ENCODE measurements around the gene PEX14.

The PEX14 gene

GRCh38 chr1:10594595-10595223 lies 120.0 kb downstream of the PEX14 start:
- H3F3A ChIP-seq (ENCODE audit: insufficient read depth, low read length), result no peaks in the 10 kb centered on the region
- H3K9me2 ChIP-seq (ENCODE audit: low read depth, low read length), result no peaks in the 10 kb centered on the region
- H3K4me2 ChIP-seq (ENCODE audit: low read length), result no peak overlapping the region
- H3K4me3 ChIP-seq (ENCODE audit: low read depth, low read length, poor library complexity, severe bottlenecking), result no peak overlapping the region
- no peaks in the 10 kb centered on the region for H3K9me3 ChIP-seq (ENCODE audit: low read length)
- H2AFZ ChIP-seq (ENCODE audit: low read length), result no peak overlapping the region
- H3K4me1 ChIP-seq (ENCODE audit: insufficient read depth, low read length, severe bottlenecking), result no peaks in the 10 kb centered on the region
- no peaks in the 10 kb centered on the region for H3K36me3 ChIP-seq (ENCODE audit: insufficient read depth, low read length)
- no peak overlapping the region for H3K9ac ChIP-seq (ENCODE audit: low read length)
- no peaks in the 10 kb centered on the region for H3K27me3 ChIP-seq (ENCODE audit: insufficient read depth, low read length)
- H3K27ac ChIP-seq (ENCODE audit: low read depth, low read length, poor library complexity, severe bottlenecking), result no peak overlapping the region
- H4K20me1 ChIP-seq (ENCODE audit: insufficient read depth, low read length), result no peaks in the 10 kb centered on the region
- no peaks in the 10 kb centered on the region for H3K79me2 ChIP-seq (ENCODE audit: insufficient read depth, low read length)
- TF ChIP-seq CTCF (IDR thresholded peaks at IDR 0.05; ENCODE audit: low read length), result no peak
- no peak for TF ChIP-seq EZH2 (IDR thresholded peaks at IDR 0.05; ENCODE audit: borderline replicate concordance, low read length)

- Histone ChIP-seq H3K4me2 (ENCODE audit: low read length) (no peak overlapping the region), H3K4me1 (ENCODE audit: insufficient read depth, low read length, severe bottlenecking) (no peaks in the 10 kb centered on the region), H3K79me2 (ENCODE audit: insufficient read depth, low read length) (no peaks in the 10 kb centered on the region), H3K4me3 (ENCODE audit: low read depth, low read length, poor library complexity, severe bottlenecking) (no peak overlapping the region), H3K9me3 (ENCODE audit: low read length) (no peaks in the 10 kb centered on the region), H3F3A (ENCODE audit: insufficient read depth, low read length) (no peaks in the 10 kb centered on the region), H3K36me3 (ENCODE audit: insufficient read depth, low read length) (no peaks in the 10 kb centered on the region), H2AFZ (ENCODE audit: low read length) (no peak overlapping the region), H3K9me2 (ENCODE audit: low read depth, low read length) (no peaks in the 10 kb centered on the region), H4K20me1 (ENCODE audit: insufficient read depth, low read length) (no peaks in the 10 kb centered on the region), H3K27ac (ENCODE audit: low read depth, low read length, poor library complexity, severe bottlenecking) (no peak overlapping the region), H3K27me3 (ENCODE audit: insufficient read depth, low read length) (no peaks in the 10 kb centered on the region), H3K9ac (ENCODE audit: low read length) (no peak overlapping the region)
- no peak for TF ChIP-seq EZH2 (IDR thresholded peaks at IDR 0.05; ENCODE audit: borderline replicate concordance, low read length)
- TF ChIP-seq CTCF (IDR thresholded peaks at IDR 0.05; ENCODE audit: low read length), result no peak
Measured at GRCh38 chr1:10596780-10597179, 122.0 kb downstream of the PEX14 start.

GRCh38 chr1:10597492-10598388 lies 123.0 kb downstream of the PEX14 start:
- Histone ChIP-seq H3K4me3 (ENCODE audit: low read depth, low read length, poor library complexity, severe bottlenecking) (no peak overlapping the region), H3K4me2 (ENCODE audit: low read length) (no peak overlapping the region), H3K36me3 (ENCODE audit: insufficient read depth, low read length) (no peaks in the 10 kb centered on the region), H3K9me2 (ENCODE audit: low read depth, low read length) (no peaks in the 10 kb centered on the region), H3F3A (ENCODE audit: insufficient read depth, low read length) (no peaks in the 10 kb centered on the region), H3K9me3 (ENCODE audit: low read length) (no peaks in the 10 kb centered on the region), H3K27me3 (ENCODE audit: insufficient read depth, low read length) (no peaks in the 10 kb centered on the region), H2AFZ (ENCODE audit: low read length) (no peak overlapping the region), H3K9ac (ENCODE audit: low read length) (no peak overlapping the region), H3K4me1 (ENCODE audit: insufficient read depth, low read length, severe bottlenecking) (no peaks in the 10 kb centered on the region), H4K20me1 (ENCODE audit: insufficient read depth, low read length) (no peaks in the 10 kb centered on the region), H3K79me2 (ENCODE audit: insufficient read depth, low read length) (no peaks in the 10 kb centered on the region), H3K27ac (ENCODE audit: low read depth, low read length, poor library complexity, severe bottlenecking) (no peak overlapping the region)
- no peak for TF ChIP-seq CTCF (IDR thresholded peaks at IDR 0.05; ENCODE audit: low read length)
- TF ChIP-seq EZH2 (IDR thresholded peaks at IDR 0.05; ENCODE audit: borderline replicate concordance, low read length), result no peak
